Kidney capillary endothelial cell (primary cell): ENCODE measurements around the gene FAM53B.

ENCODE experiments used
- DNase-seq: peaks from one replicate; pipeline ENCODE4 v3.0.0-alpha.2; 2018; ENCODE audit warnings: low spot score

Gene FAM53B

DNA sequence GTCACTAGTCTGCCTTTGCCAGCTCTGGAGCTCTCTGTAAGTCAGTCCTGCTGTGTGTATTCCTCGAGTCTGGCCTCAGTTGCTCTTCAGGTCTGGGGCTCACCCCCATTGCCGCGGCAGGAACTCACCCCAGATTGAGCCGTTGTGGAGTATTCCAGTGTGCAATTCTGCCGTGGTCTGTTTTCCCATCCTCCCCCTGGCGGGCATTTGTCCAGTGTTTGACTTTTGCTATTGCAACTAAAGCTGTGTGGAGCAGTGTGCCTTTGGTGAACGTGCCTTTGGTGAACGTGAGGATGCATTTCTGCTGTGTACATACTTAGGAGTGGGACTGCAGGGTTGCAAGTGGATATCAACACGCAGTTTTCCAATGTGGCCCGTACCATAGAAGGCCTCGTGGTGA is 134.5 kb downstream of the FAM53B start:
- no peak for DNase-seq

DNA sequence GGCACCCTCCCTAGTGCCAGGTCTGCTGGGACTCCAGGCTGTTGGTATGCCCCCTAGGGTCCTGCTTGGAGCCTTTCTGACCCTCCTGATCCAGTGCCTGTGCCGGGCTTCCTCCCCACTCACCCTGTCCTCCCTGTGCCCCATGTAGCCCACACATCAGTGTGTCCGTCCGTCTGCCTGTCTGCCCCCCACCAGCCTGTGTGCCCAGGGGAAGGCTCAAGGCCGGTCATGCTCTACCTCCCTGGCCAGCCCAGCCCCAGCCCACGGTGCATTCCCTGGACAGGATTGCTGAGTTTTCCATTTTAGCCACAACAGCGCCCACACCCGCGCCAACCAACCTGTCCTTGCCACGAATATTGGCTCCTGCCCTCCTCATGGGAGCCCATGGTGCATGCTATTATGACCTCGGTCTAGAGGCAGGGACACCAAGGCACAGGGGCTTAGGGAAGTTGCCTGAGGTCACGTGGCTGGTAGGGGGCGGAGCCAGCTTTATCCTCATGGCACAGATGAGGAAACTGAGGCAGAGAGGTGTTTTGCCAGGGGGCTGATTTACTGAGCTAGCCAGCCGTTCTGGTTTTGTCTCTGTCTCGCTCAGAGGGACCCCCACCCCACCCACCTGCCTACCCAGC is 136.0 kb downstream of the FAM53B start:
- DNase-seq: no peak

- no peak for DNase-seq
Observed at GRCh38 chr10:124607693-124608092, 136.5 kb downstream of the FAM53B start.

DNA sequence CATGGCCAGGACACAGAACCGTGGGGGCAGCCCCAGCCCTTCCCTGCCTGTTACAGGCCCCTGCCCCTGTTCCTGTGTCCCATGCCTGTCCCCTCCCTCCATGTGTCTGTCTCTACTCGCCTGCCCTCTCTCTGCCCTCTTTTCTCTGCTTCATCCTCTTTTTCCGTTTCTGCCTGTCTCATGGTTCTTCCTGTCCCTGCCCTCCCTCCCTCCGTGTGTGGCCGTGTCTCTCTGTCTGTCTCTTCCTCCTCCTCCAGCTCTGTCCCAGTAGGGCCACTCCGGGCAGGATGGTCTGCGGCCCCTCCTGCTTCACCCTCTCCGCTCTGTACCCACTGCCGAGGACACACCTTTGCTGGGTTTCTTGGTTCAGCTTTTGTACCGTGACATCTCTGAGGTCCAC is 137.4 kb downstream of the FAM53B start:
- no peak for DNase-seq

GRCh38 chr10:124605856-124606812 is 138.0 kb downstream of the FAM53B start:
- no peak for DNase-seq

DNA sequence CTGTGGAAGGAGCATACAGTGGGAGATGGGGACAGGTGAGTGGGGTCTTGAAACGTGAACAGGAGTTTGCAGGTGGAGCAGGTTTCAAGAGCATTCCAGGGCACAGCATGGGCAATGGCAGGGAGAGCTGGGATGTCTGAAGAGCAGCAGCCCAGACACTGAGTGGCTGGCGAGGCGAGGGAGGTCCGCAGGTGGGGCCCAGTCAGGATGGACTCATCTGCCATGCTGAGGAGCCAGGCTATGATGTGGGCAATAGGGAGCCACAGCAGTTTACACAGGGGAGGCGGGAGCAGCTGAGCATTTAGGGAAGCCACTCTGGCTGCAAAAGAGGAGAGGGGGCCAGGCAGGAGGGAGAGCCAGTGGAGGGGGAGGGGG is 138.7 kb downstream of the FAM53B start:
- no peak for DNase-seq

- no peak for DNase-seq
Observed at GRCh38 chr10:124605001-124605370, 139.2 kb downstream of the FAM53B start.

DNA sequence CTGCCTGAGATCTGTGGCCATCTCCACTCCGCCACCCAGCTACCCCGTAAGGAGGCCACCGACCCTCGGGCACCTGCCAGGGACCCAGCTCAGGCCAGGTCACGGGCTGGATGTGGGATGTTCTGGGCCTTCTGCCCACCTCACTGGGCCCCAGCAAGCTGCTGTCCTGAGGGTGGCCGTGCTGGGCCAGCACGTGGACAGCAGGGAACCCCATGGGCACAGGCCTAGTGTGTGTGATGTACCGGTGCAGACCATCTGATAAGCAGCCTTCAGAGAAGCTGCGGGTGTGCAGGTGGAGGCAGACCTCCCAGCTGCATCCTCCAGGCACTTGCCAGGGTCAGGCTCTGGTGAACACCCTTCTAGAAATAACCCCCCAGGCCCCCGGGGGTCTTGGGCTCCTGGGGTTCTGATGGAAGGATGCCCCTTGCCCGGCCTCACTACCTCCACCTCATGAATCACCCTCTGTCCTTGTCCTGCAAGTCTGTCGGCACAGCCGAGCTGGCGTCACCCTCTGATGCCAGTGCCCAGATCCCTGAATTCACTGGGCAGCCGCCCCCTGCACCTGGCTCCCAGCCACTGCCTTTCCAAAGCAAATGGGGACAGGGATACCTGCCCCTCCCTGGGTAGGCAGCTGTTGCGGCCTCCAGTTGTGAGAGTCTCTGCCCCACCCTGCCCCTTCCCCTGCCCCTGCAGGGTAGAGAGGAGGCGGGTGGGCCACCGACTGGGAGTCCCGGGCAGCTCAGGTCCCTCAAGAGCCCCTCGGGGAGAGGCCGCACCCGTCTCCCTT is 139.8 kb downstream of the FAM53B start:
- no peak for DNase-seq

DNA sequence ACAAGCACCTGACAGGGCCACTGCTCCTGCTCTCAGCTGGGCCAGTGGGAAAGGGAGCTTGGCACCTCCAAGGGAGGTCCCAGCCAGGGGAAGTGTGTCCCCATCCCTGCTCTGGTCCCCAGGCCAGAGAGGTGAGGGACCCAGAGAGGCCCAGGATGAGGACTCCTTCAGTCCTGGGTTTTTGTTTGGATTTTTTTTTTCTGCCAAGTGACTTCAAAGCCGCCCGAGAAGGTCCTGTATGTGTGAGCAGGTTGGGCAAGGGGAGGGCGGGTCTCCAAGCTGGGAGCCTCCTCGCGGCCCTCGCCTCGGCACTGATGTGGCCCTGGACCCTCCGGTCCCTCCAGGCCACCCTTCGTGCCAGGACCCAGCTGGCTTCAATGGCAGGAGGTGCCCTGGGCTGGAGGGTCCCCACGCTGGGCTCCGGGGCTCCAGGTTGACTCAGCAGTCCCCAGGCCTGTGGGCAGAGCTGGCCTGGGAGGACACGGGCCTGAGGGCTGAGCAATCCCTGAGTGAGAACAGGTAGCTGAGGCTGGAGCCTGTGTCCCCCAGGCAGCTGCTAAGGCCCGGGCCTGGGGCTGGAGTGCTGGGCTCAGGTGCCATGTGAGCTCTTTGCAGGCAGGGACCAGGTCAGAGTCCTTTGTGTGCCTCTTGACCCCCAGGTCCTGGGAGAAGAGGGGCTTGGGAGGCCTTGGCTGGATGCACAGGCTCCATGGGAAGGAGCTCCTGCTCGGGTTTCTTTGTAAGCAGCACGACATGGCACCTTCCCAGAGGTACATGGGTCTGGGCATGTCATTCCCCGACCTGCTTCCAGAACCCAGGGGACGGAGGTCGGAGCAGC is 140.6 kb downstream of the FAM53B start:
- DNase-seq: no peak

DNA sequence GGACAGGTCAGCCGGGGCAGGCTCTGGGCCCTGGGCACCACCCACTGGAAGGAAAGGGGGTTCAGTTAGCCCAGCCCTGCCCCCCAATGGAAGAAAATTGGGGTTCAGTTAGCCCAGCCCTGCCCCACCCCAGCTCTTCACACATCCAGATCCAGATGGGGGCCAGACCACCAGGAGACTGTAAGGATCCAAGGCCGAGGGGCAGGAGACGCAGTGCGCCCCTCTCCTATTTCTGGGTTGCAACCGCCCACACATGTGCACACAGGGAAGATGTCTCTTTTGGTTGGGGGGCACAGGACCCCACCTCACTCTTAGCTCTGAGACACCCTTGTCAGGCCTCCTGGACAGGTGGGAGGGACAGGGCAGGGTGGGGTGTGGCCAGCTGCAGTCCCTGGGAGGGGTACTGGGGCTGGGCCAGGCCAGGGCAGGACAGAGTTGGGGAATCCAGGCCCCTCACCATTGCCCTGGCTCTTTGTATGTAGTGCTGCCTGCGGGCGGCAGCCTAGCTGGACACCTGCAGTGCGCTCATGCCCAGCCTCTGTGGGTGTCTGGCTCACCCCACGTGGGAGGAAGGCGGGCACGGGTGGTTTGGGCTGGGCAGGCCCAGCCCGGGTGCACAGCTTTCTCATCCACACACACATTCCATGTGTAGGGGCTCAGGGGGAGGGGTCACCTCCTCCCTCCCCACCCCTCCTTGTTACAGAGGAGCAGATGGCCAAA is 141.4 kb downstream of the FAM53B start:
- DNase-seq: no peak

- no peak for DNase-seq
Observed at GRCh38 chr10:124602121-124602561, 142.0 kb downstream of the FAM53B start.

- no peak for DNase-seq
Observed at GRCh38 chr10:124601431-124602120, 142.6 kb downstream of the FAM53B start.

GRCh38 chr10:124601016-124601415 is 143.2 kb downstream of the FAM53B start:
- DNase-seq: no peak

DNA sequence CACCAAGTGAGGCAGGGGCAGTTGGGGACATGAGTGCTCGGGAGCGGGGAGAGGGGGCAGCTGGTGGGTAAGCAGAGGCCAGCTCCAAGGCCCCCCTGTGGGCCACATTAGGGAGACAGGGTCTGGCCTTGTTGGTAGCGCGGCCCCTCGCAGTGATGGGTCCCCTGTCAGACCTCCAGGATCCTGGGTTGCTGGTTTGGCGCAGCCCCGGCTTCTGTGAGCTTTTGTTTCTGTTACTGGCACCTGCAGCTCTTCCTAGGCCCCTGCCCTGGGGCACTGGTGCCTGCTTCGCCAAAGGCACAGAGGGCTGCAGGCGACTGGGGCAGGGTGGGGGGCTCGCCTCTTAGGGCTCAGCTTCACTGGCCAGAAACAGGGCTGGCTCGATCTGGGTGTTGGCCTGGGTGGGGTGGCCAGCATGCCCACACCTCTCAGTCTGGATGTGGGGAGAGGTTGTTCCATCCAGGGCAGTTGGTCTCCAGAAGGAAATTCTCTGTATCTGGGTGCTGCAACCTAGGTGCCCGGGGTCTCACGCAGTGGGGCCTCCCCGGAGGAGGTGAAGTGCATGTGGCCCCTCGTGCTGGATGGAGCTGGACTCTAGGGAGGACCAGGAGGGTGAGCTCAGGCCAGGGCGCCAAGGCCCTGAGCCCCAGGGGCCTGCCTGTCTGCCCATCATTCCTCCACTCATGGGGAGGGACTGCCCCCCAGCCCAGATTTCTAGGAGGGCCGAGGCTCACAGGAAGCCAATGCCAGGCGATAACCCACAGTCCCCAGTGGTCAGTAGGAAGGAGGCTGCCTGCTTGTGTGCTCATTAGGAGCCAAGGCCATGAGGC is 143.9 kb downstream of the FAM53B start:
- no peak for DNase-seq

DNA sequence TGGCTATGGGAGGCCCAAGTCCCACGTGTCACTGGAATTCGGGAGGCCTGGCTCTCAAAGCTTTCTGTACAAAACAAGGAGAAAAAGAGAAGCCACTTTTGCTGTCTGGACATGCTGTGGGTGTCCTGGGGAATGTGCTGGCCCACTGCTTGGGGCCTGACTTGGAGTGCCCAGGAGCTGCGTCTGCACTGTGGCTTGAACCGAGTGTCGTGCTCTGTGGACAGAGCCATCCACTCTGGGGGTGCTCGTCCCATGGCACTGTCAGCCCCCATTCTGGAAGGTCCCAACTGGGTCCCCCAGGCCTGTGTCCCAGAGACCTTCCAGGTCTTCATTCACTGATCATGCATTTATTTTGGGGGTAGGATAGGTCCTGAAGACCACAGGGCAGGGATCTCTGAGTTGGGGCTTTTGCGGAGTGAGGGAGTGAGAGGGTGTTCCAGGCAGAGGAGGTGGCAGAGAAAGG is 144.6 kb downstream of the FAM53B start:
- no peak for DNase-seq

- no peak for DNase-seq
Observed at GRCh38 chr10:124598773-124599587, 145.2 kb downstream of the FAM53B start.

DNA sequence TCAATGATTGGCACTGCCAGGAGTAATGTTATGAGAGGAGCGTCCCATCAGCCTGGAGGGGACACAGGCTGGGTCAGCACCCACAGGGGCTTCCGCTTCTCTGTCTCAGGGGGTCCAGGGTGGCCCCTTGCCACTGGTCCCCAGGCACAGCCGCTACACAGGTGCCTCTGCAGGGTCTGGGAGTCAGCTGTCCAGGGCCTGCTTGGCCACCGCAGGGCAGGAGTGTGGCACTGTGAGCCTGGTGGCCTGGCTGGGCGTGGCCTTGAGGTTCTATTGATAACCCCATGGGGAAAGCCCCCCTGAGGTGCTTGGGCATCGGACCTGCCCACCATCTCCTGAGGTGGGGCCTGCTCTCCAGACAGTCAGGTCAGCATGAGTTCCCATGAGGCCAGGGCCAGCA is 146.0 kb downstream of the FAM53B start:
- no peak for DNase-seq

DNA sequence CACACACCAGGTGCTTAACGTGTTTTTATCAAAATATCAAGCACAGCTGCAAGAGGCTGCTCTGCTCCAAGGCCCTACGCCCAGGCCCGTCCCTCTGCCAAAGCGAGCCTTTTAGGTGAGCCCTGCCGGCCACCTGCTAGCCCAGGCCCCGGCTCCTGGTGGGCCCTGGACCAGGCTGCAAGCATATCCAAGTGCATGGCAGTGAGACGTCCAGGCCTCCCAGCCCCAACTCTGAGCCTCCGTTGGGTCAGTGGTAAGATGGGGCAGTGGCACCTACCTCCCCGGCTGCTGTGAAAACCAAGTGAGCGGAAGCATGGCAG is 146.4 kb downstream of the FAM53B start:
- no peak for DNase-seq
